GM21576 (cell line): ENCODE data around the gene CISD2.
"Not testable (repeated sequence)": the region's sequence is repeated elsewhere in the genome, so short reads cannot be mapped to it uniquely, and the experiment has no call there.

Experiments
- ATAC-seq: cut with Tn5 transposase; IDR thresholded peaks from one replicate; pipeline ENCODE4 v1.9.1; 2021; ENCODE audit warnings: mild to moderate bottlenecking, moderate library complexity; ENCODE audit not compliant: unreplicated experiment

The CISD2 gene

DNA sequence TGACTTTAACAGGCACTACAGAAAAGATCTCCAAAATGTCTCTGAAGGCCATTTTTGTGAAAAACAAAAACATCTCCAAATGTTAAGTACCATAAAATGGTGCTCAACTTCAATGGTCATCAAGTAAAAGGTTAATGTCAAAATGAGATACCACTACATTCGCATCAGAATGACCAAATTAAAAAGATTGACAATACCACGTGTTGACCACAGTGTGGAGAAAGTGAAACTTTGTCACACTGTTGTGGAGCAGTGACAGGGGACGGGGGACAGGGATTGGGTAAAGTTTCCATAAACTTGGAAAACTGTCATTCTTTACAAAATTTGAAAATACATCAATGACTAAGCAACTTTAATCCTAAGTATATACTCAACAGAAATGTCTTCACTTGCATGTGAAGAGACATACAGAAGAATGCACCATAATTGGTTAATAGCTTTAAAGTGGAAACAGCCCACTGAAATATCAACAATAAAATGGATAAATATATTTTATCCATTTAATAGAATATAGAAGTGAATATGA lies 19.1 kb upstream of the CISD2 start:
- no peak for ATAC-seq

DNA sequence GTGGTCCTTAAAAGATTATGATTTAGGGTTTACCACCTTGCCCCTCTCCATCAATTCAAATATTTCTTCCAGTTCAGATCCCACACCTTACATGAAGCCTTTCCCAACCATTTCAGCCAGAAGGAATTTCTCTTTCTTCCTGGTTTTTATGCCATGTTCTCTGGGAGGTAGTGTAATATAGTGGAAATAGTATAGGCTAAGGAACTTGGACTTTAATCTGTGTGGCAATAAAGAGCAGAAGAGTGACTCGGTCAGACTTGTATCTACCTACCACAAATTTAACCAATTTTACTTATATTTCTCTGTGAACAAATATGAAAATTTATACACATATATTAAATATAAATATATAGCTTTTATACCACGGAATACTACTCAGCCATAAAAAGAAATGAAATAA lies 18.4 kb upstream of the CISD2 start:
- no peak for ATAC-seq

DNA sequence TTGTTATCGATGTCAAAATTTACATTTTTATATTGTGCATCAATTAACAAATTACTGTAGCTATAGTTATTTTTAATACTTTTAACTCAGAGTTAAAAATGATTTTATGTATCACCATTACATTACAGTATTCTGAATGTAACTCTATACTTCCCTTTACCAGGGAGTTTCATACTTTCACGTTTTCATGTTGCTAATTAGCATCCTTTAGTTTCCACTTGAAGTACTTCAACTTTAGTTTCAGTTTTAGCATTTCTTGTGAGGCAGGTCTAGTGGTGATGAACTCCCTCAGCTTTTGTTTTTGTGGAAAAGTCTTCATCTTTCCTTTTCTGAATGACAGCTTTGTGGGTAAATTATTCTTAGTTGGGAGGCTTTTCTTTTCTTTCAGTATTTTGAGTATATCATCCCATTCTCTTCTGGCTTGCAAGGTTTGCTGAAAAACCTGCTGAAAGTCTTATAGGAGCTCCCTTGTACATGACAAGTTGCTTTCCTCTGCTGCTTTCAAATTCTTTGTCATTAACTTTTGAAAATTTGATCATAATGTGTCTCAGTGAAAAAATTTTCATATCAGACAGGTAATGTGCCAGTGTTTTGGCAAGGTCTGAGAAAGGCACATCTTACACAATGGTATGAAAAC lies 9.8 kb upstream of the CISD2 start:
- no peak for ATAC-seq

DNA sequence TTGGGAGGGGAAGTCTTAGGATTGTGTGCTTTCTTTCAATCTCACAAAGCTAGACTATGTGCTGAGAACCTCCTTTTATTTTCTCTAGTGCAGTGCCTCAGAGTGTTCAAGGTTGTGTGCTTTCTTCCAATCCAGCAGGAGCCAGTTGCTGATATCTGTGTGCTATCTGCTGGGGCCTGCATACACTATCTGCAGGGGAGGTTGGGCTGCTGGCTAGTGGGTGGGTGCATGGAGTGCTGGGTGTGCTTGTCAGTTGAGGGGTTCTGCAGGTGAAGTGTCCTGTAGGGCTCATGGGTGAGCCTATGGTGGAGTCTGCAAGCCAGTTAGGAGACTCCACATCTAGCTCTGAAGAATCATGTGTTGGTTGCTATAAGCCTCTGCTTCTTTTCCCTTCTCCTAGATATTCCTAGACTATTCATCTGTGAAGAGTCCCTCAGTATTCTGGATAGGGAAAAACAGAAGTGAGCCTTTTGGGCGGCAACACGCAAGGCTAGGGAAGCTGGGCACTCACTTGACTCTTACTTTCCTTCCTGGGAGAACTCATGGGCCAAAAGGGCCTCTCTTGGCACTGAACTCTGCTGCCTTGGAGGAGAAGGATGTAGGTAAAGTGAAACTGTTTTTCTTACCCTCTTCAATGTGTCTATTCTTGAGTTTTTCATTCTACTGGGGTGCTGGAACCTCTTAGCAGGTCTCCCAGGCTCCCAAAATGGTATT lies 8.0 kb upstream of the CISD2 start:
- no peak for ATAC-seq

DNA sequence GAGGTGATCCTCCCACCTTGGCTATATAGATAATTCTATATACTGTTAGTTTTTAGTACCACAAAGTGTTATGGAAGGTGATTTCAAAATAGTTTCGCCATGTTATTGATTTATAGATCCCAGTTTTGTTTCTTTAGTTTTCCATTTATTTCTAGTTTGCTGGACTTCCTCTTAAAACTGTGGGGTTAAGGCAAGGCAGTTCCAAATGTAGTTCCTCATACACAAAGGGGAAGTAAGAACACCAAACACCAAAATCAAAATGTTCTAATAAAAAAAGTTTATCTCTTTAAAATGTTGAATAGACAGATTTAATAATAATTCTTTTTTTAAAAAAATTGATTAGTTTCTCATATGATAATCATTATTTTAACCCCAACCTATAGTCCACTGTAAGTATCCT lies 6.8 kb upstream of the CISD2 start:
- ATAC-seq, result no peak

DNA sequence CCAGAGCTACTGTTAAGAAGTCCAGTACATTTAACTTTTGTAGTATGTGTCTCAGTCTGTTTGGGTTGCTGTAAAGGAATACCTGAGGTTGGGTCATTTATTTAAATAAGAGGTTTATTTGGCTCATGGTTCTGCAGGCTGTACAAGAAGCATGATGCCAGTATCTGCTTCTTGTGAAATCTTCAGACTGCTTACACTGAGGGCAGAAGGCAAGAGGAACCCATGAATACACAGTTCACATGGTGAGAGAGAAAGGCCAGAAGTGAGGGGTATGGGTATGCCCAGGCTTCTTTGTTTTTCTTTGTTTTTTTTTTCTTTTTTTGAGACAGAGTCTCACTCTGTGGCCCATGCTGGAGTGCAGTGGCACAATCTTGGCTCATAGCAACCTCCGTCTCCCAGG lies 6.0 kb upstream of the CISD2 start:
- ATAC-seq, result no peak

DNA sequence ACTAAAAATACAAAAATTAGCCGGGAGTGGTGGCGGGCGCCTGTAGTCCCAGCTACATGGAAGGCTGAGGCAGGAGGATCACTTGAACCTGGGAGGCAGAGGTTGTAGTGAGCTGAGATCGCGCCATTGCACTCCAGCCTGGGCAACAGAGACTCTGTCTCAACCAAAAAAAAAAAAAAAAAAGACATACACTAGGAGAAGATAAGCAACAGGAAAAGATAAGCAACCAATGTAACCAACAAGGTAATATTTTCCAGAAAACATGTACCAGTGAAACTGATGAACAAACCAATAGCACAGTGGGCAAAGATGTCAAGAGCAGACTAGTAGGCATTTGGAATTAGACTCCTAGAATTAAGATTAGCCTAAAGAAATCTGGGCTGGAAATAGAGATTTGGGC lies 3.5 kb upstream of the CISD2 start:
- not testable (repeated sequence) for ATAC-seq

DNA sequence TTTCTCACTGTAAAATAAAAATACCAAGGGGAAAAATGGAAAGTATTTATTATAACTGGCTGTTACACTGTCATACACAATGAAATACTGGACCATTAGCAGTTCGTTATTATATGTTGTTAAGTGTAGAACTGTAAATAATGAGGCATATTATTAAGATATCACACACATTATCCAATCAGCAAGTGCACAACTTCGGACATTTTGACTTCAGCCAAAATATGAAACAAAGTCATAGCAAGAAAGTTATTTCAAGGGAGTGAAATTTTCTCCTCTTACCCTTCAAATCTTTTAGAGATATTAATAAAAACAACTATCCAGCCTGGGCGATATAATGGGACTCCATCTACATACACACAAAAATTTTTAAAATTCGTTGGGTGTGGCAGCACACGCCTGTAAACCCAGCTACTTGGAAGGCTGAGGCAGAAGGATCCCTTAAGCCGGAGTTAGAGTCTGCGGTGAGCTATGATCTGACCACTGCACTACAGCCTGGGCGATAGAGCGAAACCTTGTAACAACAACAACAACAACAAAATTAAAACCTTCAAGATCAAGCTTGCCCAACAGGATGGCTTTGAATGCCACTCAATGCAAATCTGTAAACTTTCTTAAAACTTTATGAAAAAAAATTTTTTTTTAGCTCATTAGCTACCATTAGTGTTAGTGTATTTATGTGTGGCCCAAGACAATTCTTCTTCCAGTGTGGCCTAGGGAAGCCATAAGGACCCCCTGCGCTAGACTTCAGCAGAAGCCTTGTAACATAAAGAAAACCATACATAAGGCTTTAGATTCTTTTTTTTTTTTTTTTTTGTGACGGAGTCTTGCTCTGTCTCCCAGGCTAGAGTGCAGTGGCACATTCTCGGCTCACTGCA lies 1.3 kb upstream of the CISD2 start:
- ATAC-seq, result no peak

DNA sequence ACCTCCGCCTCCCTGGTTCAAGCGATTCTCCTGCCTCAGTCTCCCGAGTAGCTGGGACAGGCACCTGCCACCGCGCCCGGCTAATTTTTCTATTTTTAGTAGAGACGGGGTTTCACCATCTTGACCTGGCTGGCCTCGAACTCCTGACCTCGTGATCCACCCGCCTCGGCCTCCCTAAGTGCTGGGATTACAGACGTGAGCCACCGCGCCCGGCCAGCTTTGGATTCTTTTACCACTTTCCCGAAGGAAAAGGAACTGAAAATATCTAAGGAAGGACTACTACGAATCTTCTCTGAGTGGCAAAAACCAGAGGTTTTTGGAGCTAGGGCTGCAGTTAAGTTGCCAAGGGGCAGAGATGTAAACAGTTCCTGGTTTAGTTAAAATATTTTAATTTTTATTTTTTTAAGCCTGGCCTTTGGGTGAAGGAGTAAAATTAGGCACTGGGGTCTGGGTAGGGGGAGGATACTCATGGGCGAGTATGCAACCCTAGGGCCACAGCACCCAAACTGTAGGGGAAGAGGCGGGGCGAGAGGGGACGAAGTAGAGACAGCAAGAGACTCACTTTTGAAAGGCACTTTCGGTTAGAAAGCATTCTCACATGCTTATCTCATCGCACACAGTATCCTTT lies 525 bp upstream of the CISD2 start:
- ATAC-seq, result peak; percentile 46

DNA sequence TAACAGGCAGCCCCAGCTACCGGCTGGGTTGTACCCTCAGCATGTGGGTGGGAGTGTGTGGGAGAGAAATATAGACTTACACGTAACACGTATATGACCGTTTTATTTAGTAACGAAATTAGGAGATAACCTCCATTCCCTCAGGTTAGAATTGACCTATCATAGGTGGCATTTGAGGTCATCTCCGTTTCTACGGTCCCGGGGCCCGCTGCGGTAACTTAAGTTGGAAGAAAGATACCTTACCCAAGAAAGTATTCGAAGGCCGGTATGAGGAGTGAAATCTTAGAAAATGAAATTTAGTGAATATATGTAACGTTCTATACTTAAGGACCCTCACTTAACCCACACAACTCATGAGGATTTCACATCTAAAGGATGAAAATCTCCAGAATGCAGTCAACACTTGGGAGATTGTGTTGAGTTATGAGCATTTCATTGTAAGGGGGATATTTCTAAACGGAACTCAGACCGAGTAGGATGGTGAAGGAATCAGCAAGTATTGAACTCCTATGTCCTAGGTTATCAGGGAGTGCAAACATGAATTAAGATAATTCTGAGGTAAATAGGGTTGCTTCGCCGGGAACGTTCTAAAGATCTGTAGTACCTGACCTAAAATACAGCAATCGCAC lies 891 bp downstream of the CISD2 start:
- peak; percentile 20 for ATAC-seq

DNA sequence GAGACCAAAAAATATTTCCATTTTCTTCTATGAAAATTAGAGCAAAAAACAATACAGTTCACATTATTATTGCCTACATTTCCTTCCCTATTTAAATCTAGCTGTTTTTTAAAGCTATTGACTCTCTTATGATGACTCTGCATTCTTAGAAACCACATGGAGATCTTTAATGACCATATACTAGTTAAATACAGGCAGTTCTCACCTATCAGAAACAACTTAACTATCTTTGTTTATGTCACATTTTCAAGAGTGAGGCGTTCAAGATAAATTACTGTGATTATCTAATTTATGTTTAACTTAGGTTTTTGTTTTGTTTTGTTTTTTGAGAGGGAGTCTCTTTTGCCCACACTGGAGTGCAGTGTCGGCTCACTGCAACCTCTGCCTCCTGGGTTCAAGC lies 3.0 kb downstream of the CISD2 start:
- no peak for ATAC-seq

DNA sequence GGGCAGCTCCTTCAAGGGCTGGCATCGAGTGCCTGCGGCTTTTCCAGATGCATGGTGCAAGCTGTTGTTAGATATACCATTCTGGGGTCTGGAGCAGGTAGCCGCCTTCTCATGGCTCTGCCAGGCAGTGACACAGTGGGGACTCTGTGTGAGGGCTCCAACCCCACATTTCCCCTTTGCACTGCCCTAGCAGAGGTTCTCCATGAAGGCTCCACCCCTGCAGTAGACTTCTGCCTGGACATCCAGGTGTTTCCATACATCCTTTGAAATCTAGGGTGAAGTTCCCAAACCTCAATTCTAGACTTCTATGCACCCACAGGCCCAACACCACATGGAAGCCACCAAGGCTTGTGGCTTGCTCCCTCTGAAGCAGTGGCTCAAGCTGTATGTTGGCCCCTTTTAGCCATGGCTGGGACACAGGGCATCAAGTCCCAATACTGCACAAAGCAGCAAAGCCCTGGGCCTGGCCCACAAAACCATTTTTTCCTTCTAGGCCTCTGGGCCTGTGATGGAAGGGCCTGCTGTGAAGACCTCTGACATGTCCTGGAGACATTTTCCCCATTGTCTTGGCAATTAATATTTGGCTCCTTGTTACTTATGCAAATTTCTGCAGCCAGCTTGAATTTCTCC lies 8.8 kb downstream of the CISD2 start:
- not testable (repeated sequence) for ATAC-seq

DNA sequence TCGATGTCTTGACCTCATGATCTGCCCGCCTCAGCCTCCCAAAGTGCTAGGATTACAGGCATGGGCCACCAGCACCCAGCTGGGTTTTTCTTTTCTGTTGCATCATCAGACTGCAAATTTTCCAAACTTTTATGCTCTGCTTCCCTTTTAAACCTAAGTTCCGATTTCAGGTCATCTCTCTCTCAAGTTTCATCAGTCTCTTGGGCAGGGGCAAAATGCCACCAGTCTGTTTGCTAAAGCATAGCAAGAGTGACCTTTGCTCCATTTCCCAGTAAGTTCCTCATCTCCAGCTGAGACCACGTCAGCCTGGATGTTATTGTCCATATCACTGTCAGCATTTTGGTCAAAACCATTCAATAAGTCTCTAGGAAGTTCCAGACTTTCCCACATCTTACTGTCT lies 9.6 kb downstream of the CISD2 start:
- not testable (repeated sequence) for ATAC-seq

DNA sequence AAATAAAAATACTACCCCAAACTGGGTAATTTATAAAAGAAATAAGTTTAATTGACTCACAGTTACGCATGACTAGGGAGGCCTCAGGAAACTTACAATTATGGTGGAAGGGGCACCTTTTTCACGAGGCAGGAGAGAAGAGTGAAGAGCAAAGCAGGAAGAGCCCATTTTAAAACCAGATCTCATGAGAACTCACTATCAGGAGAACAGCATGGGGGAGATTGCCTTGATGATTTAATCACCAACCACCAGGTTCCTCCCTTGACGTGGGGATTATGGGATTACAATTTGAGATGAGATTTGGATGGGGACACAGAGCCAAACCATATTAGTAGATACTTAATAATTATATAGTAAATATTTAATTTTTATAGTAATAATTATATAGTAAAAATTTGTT lies 10.1 kb downstream of the CISD2 start:
- ATAC-seq, result no peak

DNA sequence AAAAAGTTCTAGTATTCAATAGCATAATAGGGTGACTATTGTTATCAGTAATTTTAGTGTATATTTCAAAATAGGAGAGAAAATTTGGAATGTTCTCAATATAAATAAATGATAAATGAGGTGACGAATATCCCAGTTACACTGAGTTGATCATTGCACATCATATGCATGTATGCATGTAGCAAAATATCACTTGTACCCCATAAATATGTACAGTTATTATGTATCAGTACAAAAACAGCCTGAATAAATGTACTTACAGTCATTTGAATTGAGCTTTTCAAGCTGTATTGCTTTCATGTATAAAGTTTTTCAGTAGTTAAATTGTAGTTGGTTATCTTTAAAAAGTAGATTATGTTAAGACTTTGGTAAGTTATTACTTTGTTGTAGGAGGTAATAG lies 12.6 kb downstream of the CISD2 start:
- ATAC-seq, result no peak

DNA sequence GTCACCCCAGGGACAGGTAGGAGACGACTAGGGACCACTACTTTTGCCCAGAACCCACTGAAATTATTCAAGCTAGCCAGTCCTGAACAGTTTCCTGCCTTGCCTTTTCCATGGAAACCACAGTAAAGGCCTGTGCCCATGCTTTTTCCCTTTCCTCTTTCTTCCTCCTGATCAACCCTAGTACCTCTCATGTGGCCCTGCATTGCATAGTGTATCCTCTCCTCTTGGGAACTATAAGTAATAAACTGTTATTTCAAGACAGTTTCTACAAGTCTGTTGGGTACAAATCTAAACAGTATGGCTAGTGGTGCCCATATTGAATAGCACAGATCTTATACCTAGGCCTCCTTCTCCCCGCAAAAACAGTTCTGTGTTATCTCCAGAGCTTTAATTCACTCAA lies 14.5 kb downstream of the CISD2 start:
- no peak for ATAC-seq

DNA sequence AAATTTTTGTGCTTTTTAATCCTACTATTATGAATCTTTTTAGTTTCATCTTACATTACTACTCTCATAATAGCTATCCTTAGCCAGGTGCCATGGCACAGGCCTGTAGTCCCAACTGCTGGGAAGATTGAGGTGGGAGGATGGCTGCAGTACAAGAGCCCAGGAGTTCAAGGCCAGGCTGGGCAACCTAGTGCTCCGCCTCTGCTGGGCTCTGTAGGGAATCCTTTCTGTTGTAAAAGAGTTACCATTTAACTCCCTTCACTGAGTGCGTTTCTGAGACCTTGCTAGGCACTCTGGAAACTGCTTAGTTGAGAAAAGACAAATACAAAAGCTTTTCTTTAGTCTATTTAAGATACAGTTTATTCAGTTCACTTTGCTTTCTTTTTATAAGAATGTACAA lies 19.8 kb downstream of the CISD2 start:
- not testable (repeated sequence) for ATAC-seq

DNA sequence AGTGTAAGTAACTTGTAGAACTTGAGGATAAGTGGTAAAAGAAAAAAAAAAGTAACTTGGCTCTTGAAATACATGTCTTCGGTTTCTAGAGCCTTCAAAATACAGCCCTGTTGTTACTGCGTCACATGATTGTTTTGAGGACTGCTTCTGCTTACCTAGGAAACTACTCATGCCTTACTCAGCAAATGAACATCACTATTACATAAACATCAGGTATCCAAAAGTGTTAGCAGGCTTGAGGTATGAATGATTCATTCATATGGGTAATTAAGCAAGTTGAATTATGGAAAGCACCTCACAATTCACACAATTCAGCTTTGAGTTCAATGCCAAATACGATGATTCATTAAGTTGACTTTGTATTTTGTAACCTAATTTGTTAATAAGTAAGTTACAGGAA lies 21.1 kb downstream of the CISD2 start:
- ATAC-seq, result not testable (repeated sequence)

DNA sequence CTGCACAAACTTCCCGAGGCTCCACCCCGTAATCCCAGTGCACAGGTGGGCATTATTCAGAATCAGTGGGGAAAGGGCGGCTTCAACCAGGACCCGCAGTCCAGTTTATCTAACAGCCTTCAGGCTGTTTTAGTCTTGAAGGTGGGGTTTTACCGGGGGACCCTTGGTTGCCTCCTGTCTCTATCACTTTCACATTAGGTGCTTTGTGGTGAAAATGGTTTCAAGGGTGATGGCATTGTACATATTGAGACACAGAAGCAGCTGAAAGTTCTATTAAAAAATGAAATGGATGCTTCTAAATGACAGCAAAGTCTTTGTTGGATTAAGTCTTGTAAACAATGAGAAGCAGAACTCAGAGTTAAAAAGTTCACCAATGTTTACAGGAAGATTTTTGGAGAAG lies 27.8 kb downstream of the CISD2 start:
- ATAC-seq, result not testable (repeated sequence)

DNA sequence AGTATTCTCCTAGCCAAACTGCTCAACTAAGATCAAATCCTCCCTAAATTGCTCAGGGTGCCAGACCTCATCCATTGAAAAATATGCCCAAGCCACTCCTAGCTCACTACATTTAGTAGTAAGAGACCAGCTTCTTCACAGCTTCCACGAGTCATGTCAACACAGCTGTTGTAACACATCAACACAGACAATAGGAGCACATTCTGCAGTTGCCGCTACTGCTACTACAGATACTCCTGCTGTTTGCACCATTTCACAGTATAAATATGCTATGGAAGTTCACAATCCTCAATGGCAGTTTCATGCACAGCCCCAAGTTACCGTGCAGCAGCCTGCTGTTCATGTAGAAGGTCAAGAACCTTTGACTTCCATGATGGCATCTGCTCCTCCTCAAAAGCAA lies 28.8 kb downstream of the CISD2 start:
- ATAC-seq, result not testable (repeated sequence)
